ENCODE data around the gene FBXO24.
"Not testable (repeated sequence)": the region's sequence is repeated elsewhere in the genome, so short reads cannot be mapped to it uniquely, and the experiment has no call there.

Gene FBXO24, protein sequence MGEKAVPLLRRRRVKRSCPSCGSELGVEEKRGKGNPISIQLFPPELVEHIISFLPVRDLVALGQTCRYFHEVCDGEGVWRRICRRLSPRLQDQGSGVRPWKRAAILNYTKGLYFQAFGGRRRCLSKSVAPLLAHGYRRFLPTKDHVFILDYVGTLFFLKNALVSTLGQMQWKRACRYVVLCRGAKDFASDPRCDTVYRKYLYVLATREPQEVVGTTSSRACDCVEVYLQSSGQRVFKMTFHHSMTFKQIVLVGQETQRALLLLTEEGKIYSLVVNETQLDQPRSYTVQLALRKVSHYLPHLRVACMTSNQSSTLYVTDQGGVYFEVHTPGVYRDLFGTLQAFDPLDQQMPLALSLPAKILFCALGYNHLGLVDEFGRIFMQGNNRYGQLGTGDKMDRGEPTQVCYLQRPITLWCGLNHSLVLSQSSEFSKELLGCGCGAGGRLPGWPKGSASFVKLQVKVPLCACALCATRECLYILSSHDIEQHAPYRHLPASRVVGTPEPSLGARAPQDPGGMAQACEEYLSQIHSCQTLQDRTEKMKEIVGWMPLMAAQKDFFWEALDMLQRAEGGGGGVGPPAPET

DNA sequence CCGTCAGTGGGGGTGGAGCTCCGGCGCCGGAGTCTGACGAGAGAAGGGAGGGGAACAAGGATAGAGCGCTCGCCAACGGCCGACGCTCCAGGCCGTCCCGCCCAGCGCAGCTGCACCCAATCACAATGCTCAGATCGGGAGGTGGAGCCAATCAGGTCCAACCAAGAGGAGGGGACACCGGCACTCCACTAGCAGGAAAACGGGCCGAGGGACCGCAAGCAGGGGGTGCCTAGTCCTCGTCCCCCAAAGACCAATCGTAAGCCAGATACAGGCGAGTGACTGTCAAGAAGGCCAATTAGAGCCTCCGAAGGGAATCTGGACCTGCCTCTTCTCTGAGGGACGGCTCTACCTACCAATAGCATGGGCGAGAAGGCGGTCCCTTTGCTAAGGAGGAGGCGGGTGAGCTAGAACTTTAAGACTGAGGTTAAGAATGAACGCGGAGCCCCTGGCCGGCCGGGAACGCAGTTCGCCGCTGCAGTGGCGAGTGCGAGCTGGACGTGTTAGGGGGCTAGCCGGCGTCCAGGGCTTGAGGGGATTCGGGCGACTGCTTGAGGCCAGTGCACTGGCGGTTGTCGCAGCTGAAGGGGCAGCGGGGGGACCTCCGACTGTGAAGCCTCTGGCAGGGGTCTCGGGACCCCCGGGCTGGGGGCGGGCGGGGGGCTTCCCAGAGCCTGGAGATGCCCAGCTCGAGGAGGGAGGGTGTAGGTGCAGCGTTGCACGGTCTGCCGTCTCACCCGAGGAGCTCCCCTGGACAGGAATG is at the start of gene FBXO24:
Gene FBXO24, plus strand, starts transcription at position 63 of the 760 bp plus-strand sequence. Its CDS starts 298 bp downstream, at position 361.
- DNase-seq: peak; percentile 99

GRCh38 chr7:100536695-100537094 is 49.4 kb upstream of the FBXO24 start:
- DNase-seq: not testable (repeated sequence)

GRCh38 chr7:100538348-100538653 is 47.8 kb upstream of the FBXO24 start:
- DNase-seq: no peak

GRCh38 chr7:100538654-100539435 is 47.3 kb upstream of the FBXO24 start, which contains the start of gene AGFG2:
Gene AGFG2 (plus strand): TSS chr7:100539203. CDS start chr7:100539347, 144 bp downstream.
- DNase-seq: peak; percentile 100

GRCh38 chr7:100539436-100540006 is 46.6 kb upstream of the FBXO24 start:
- DNase-seq: no peak

DNA sequence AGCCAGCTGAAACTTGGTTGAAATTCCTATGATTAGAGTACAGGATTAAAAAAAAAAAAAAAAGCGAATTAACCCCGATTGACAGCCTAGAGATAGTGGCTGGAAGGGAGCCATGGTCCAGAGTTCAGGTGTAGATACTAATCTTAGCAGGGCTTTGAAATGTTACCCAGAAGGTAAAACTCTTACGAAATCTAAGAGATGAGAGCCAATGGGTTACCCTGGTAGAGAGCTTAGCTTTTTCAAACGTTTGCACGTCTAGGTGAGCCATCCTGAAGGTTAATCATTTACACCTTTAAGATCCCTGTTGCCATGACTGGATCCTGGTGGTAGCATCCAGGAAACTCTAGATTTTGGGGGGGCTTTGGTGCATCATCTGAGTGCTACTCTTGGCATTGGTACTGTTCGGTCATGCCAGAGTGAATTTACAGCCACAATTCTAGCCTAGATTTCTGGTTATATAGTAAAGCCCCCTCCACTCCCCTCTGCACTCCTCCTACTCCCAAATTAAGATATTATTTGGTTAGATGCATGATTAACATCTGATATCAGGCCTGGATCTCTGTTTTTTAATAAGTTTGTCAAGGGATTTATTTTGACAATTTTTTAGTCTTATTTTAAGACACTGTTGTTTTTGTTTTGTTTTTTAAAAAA is 45.9 kb upstream of the FBXO24 start:
- DNase-seq: no peak

GRCh38 chr7:100541309-100541708 is 44.8 kb upstream of the FBXO24 start:
- not testable (repeated sequence) for DNase-seq

DNA sequence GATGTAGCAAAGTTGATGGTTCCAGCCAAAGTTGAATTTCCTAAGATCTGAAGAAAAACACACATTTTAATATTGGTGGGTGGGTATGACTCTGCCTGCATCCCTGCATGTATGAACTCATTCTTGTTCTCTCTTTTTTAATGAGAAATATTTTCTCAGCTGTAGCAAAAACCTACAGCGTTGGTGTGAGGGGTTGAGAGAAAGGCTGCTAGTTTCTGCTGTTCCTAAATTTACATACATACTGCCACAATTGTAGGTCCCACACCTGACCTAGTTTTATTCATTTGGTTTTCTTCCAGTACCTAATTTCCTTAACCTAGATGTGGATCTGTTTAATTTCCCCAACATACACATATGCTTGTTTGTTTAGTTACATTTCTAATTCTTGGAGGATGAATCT is 42.5 kb upstream of the FBXO24 start:
- no peak for DNase-seq

DNA sequence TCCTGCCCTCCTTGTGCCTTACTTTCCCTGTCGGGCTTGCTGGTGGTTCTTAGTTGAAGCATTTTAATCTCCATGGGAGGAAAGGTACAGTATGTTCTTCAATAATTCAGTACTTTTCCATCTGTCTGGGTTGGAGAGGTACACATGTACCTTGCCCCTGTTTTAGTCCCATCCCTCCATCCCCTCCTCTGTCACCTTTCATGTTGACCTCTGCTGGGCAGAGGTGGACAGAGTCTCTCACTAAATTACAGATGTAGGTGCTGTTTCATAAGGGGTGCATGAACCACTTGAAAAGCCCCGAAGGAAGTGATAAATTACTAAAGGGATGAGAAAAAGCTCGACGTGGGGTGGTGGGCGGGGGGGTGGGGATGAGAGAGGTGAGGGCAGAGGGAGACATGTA is 41.7 kb upstream of the FBXO24 start:
- DNase-seq: no peak

GRCh38 chr7:100544967-100545359 is 41.2 kb upstream of the FBXO24 start:
- no peak for DNase-seq

DNA sequence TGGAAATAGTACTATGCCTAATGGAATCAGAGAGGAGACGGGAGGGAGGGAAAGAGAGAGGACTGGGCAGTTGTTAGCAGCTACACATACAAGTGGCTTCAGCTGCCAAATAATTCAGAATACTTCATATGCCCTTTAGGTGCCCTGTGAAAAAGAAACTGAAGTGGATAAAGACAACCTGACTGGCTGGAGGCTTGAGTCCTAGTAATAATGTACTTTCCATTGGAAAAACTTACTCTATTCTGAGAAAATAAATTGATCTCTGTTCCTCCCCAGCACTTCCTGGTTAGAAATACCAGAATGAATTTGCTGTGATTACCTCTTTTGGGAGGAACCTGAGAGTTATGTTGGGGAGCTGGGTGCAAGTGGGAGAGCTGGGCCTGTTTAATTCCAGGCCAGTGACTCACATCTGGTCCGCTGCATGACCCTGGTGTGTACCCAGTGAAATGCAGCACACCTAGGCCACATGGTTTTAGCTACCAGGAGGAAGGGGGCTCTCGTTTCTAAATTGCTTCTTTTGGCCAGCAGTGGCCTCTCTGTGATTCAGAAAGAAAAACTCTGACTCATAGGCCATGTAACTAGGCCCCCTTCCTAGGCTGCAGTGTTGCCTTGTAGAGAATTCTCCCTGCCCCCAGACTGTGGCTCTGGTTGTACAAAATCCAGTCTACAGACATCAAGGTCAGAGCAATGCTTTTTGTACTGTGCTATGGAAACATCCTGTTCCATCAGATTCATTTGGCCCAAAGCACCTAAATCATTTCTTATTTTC is 40.6 kb upstream of the FBXO24 start:
- DNase-seq: no peak

DNA sequence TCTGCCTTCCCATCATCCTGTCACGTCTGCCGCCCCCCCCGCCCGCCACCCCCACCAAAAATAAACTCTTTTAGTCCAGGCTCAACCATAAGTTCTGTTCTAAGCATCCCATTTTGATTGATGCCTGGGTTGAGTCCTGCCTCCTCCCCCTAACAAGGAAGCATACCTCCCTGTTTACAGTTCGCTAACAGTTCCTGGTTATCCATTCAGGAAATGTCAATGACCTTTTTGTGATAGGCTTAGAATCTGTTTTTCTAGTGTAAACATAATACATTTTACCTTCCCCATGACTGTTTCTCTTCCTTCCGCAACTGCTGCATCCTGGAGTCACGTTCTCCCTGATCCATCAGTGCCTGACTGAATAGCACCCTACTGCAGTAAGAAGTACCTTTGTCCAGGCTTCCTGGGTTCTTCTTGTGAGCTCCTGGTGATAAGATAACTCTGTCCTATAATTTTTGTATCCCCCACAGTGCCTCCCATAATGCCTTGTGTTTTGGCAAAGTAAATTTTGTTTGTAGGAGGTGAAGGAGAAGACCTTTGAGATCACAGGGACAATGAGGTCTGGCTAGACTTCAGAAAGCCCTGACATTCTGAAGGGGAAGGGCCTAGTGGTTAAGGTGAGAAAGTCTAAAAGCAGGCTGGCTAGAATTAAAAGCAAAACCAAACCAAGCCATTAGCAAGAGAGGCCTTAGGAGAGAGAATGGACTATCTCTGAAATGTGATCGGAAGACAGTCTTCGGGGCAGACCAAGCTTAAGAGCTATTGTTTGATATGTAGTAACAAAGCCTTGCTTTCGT is 39.8 kb upstream of the FBXO24 start:
- DNase-seq: no peak

- DNase-seq: no peak
These were observed 39.0 kb upstream of the FBXO24 start for GRCh38 chr7:100546926-100547800.

DNA sequence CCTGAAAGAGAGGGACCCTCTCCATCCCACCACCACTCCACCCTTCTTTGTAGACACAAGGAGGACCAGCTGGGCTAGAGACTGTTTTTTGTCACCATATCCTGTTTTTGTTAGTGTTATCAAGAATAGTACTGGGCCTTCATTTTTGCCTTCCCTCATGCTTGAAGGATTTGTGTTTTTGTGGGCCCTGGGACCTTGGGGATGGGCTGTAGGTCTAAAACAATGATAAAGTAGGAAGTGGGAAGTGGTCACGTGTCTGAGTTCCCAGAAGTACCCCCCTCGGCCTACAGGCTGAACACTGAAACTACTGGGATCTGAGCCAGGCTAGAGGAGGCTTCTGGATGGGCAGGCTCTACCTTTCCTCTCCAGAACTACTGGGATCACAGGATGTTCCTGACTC is 38.3 kb upstream of the FBXO24 start:
- no peak for DNase-seq

GRCh38 chr7:100548446-100548845 is 37.7 kb upstream of the FBXO24 start:
- not testable (repeated sequence) for DNase-seq

DNA sequence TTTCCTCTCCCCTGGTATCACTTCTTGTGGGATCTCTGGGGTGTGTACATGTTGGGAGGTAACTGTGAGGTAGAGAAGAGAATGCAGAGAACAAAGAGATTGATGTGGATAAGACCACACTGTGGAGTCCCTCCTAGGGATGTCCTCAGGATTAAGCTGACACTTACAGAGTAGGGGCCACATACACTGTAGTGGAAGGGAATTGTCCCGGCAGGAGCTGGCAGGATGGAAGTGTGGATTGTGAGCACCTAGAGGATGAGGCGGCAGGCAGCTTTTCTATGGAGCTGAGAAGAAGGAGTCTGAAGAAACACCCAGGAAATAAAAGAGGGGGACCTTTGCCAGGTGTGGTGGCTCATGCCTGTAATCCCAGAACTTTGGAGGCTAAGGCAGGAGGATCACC is 33.6 kb upstream of the FBXO24 start:
- DNase-seq: no peak

- no peak for DNase-seq
These were observed 33.1 kb upstream of the FBXO24 start for GRCh38 chr7:100553032-100553431.

- DNase-seq: no peak
These were observed 30.4 kb upstream of the FBXO24 start for GRCh38 chr7:100555701-100556100.

DNA sequence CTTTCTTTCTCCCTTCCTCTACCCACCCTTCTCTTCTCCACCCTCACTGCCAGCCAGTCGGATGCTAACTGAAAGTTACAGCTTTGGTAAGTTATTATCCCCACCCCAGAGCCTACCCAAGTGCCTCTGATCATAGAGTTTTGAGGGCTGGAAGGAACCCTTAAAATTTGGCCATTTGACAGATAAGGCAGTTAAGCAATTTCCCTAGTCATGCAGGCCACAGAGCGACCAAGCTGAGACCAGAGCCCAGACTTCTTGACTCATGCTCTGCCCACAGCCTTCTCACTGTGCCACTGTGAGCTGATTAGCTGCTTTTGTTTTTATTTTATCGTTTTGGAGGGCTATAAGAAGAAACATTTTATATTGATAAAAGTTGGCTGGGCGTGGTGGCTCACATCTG is 29.6 kb upstream of the FBXO24 start:
- DNase-seq: no peak
